B cell (primary cell): ENCODE data around the gene PSME3IP1. TPM values are rescaled to one million over a fixed set of nuclear protein-coding genes. Genes with fewer than 3 reads are reported as not detected.

Experiments used
- ATAC-seq: fragments of 200-7000 bp; cut with Tn5 transposase; one replicate; pipeline ENCODE4 v1.10.0; 2021; ENCODE audit warnings: low read depth, mild to moderate bottlenecking, moderate number of reproducible peaks, moderate library complexity
- CTCF ChIA-PET: fragments of 350-600 bp; sonication (Branson Sonifier 250); formaldehyde crosslinking; loops from one replicate; lab custom pipeline; 2021; ENCODE audit warnings: antibody characterized with exemption, inconsistent platforms; lab: Charles Lee
- POLR2A ChIA-PET: fragments of 350-600 bp; sonication (Branson Sonifier 250); formaldehyde crosslinking; loops from one replicate; lab custom pipeline; 2021; ENCODE audit warnings: antibody characterized with exemption; lab: Charles Lee
- DNase-seq: peaks from one replicate; pipeline ENCODE4 v3.0.0; 2013
- H2AFZ ChIP-seq: 2 replicates; pipeline ENCODE4 v1.6.1; 2012; ENCODE audit warnings: mild to moderate bottlenecking, low read depth, low read length; ENCODE audit not compliant: insufficient read depth, poor library complexity, severe bottlenecking
- H3K27ac ChIP-seq, 2 donors: 1 replicate in 1 of 2; 2 replicates in 1 of 2; pipeline ENCODE4 v1.5.1; 2012 to 2013; ENCODE audit warnings: low read length in 2 of 2, mild to moderate bottlenecking in 2 of 2, moderate library complexity in 1 of 2
- H3K27me3 ChIP-seq, 4 experiments: fragments of 200-600 bp in 1 of 4; sonication (generic) in 1 of 4; replicated peaks in 1 of 4; 1 replicate in 2 of 4; 2 replicates in 2 of 4; pipeline versions ENCODE4 v1.6.1 to v1.7.0; 2013 to 2016; ENCODE audit warnings: low read length in 3 of 4, mild to moderate bottlenecking in 2 of 4, mixed read lengths in 1 of 4, moderate library complexity in 1 of 4; ENCODE audit not compliant: insufficient read depth in 4 of 4, control insufficient read depth in 3 of 4; ENCODE audit errors: control extremely low read depth in 1 of 4
- H3K36me3 ChIP-seq, 2 experiments: replicated peaks in 1 of 2; 1 replicate in 1 of 2; 2 replicates in 1 of 2; pipeline versions ENCODE4 v1.6.1 to v1.7.1; 2013; ENCODE audit warnings: low read length in 1 of 2; ENCODE audit not compliant: insufficient read depth in 2 of 2, control insufficient read depth in 1 of 2; ENCODE audit errors: control extremely low read depth in 1 of 2, extremely low read depth in 1 of 2
- H3K4me1 ChIP-seq, 2 donors: fragments of 200-600 bp in 1 of 2; sonication (generic) in 1 of 2; 1 replicate in 1 of 2; 2 replicates in 1 of 2; pipeline versions ENCODE4 v1.5.1 to v1.6.1; 2013 to 2017; ENCODE audit warnings: low read length in 2 of 2; ENCODE audit not compliant: control insufficient read depth in 2 of 2, insufficient read depth in 2 of 2
- H3K4me2 ChIP-seq: replicated peaks from 2 replicates; pipeline ENCODE3; 2012; ENCODE audit warnings: mild to moderate bottlenecking, low read depth, low read length; ENCODE audit not compliant: poor library complexity, severe bottlenecking
- H3K4me3 ChIP-seq, 5 experiments: fragments of 200-600 bp in 1 of 5; sonication (generic) in 1 of 5; 1 replicate in 3 of 5; 2 replicates in 2 of 5; pipeline versions ENCODE4 v1.5.1 to v1.7.0; 2011 to 2016; ENCODE audit warnings: low read length in 4 of 5, mild to moderate bottlenecking in 4 of 5, low read depth in 2 of 5, control low read depth in 1 of 5, moderate library complexity in 1 of 5; ENCODE audit not compliant: insufficient read depth in 1 of 5; ENCODE audit errors: control extremely low read depth in 1 of 5, extremely low read depth in 1 of 5
- H3K79me2 ChIP-seq: fragments of 200-600 bp; sonication (generic); one replicate; pipeline ENCODE4 v1.6.0; 2016; ENCODE audit warnings: low read length; ENCODE audit not compliant: control insufficient read depth, insufficient read depth
- H3K9ac ChIP-seq: fragments of 200-600 bp; sonication (generic); 2 replicates; pipeline ENCODE4 v1.6.1; 2017; ENCODE audit warnings: mild to moderate bottlenecking, low read length, moderate library complexity
- H3K9me3 ChIP-seq, 3 donors: one replicate each; pipeline versions ENCODE4 v1.6.1 to v1.7.1; 2013; ENCODE audit warnings: low read length in 2 of 3; ENCODE audit not compliant: control insufficient read depth in 2 of 3, insufficient read depth in 1 of 3; ENCODE audit errors: control extremely low read depth in 1 of 3
- H4K20me1 ChIP-seq: 2 replicates; pipeline ENCODE4 v1.6.0; 2012; ENCODE audit warnings: mild to moderate bottlenecking, low read length; ENCODE audit not compliant: insufficient read depth, control insufficient read depth, poor library complexity, severe bottlenecking
- H3K27ac Mint-ChIP-seq: one replicate; pipeline ENCODE4 v1.8.0; 2021; ENCODE audit warnings: mixed read lengths
- H3K27me3 Mint-ChIP-seq: one replicate; pipeline ENCODE4 v1.8.0; 2021; ENCODE audit warnings: mixed read lengths
- H3K4me1 Mint-ChIP-seq: one replicate; pipeline ENCODE4 v1.8.0; 2021; ENCODE audit warnings: mixed read lengths
- H3K4me3 Mint-ChIP-seq: one replicate; pipeline ENCODE4 v1.8.0; 2021; ENCODE audit warnings: mixed read lengths
- H3K9me3 Mint-ChIP-seq: one replicate; pipeline ENCODE4 v1.8.0; 2022; ENCODE audit warnings: mixed read lengths; ENCODE audit not compliant: insufficient read depth
- CTCF ChIP-seq: fragments of 200-600 bp; IDR thresholded peaks from one replicate; pipeline ENCODE4 v1.8.0; 2022; ENCODE audit warnings: antibody characterized with exemption, mild to moderate bottlenecking
- EZH2 ChIP-seq: IDR thresholded peaks from 2 replicates; pipeline ENCODE4 v1.6.1; 2012; ENCODE audit warnings: borderline replicate concordance, low read depth, mild to moderate bottlenecking, moderate library complexity, low read length; ENCODE audit not compliant: insufficient read depth, poor library complexity, severe bottlenecking
- WGBS: methylation state at CpG from one replicate; pipeline ENCODE4 v1.1.5; 2013; ENCODE audit warnings: missing lambda C conversion rate; ENCODE audit not compliant: insufficient coverage; 5-methylcytosine and 5-hydroxymethylcytosine counted together
- intact Hi-C: fragments of 100-400 bp; cut with micrococcal nuclease; formaldehyde crosslinking; loops from one replicate; pipeline ENCODE4 v1.10.0; 2022
- polyA plus RNA-seq: library from polyadenylated mRNA; depleted of rRNA; stranded (reverse); fragments of >200 nt; gene quantifications from 2 replicates; pipeline ENCODE4 v1.2.3, GENCODE V29; 2012
- total RNA-seq, 2 donors: library from RNA; stranded (reverse); fragments of 120-200 nt in 1 of 2; gene quantifications; 1 replicate in 1 of 2; 2 replicates in 1 of 2; pipeline versions ENCODE4 v1.2.3 to v1.2.4, GENCODE V29; 2013 to 2022

Gene PSME3IP1
- total and polyA plus RNA-seq, 2 donors (not counting 1 experiment from before 2014, with no cell fraction given): 125 to 166 TPM

GRCh38 chr16:57192720-57193486 is 7.1 kb upstream of the PSME3IP1 start:
- ChIA-PET CTCF (interaction anchor here (1.5 kb wide), 1 partner anchor 15 kb away, joined by 3 read pairs; no protein-coding TSS in a partner anchor), POLR2A (no interaction called here)
- Histone ChIP-seq H3K4me2 (no peak overlapping the region), H3K27ac (no peak overlapping the region), H3K4me1 (peaks cover 1 to 5% of the 10 kb centered on the region in 2 donors), H3K9me3 (no peaks in the 10 kb centered on the region), H3K9ac (no peak overlapping the region), H4K20me1 (peaks cover 28% of the 10 kb centered on the region), H3K36me3 (peaks cover 0 to 5% of the 10 kb centered on the region in 2 experiments), H3K79me2 (peaks cover 99% of the 10 kb centered on the region), H3K27me3 (no peaks in the 10 kb centered on the region), H2AFZ (no peak overlapping the region), H3K4me3 (no peak overlapping the region)
- intact Hi-C loops: no loop called here
- TF ChIP-seq CTCF (no peak), EZH2 (no peak)
- DNase-seq: no peak
- peaks cover 27% of the 10 kb centered on the region for H3K4me1 Mint-ChIP-seq
- no peak overlapping the region for H3K4me3 Mint-ChIP-seq
- no peaks in the 10 kb centered on the region for H3K9me3 Mint-ChIP-seq
- H3K27me3 Mint-ChIP-seq: no peaks in the 10 kb centered on the region
- ATAC-seq: no peak
- 100% methylated on average over 1 of the region's 7 CpGs for WGBS
- no peak overlapping the region for H3K27ac Mint-ChIP-seq

- Mint-ChIP-seq H3K27ac (no peak overlapping the region), H3K4me3 (no peak overlapping the region), H3K9me3 (no peaks in the 10 kb centered on the region), H3K27me3 (no peaks in the 10 kb centered on the region), H3K4me1 (peaks cover 34% of the 10 kb centered on the region)
- ChIA-PET CTCF (no interaction called here), POLR2A (no interaction called here)
- H3K4me3 ChIP-seq: no peak overlapping the region
- peaks cover 9 to 13% of the 10 kb centered on the region in 2 donors for H3K4me1 ChIP-seq
- DNase-seq (no peak), ATAC-seq (no peak)
- H2AFZ ChIP-seq: no peak overlapping the region
- no peaks in the 10 kb centered on the region for H3K27me3 ChIP-seq
- H3K27ac ChIP-seq: no peak overlapping the region
- H4K20me1 ChIP-seq: peaks cover 23% of the 10 kb centered on the region
- H3K79me2 ChIP-seq: peaks cover 99% of the 10 kb centered on the region
- intact Hi-C loops: no loop called here
- no peak for TF ChIP-seq CTCF
- TF ChIP-seq EZH2: no peak
- H3K4me2 ChIP-seq: no peak overlapping the region
- WGBS: no CpG with 5 or more reads among the region's 3 CpGs
- no peak overlapping the region for H3K9ac ChIP-seq
- H3K9me3 ChIP-seq: no peaks in the 10 kb centered on the region
- H3K36me3 ChIP-seq: peaks cover 0 to 5% of the 10 kb centered on the region in 2 experiments
Observed at GRCh38 chr16:57192146-57192545, 6.3 kb upstream of the PSME3IP1 start.
